ENCODE measurements around the gene TULP3. TPM values are rescaled to one million over a fixed set of nuclear protein-coding genes. Genes with fewer than 3 reads are reported as not detected.

TULP3 gene
- total and polyA plus RNA-seq, 2 donors (not counting 3 experiments of a cell fraction or from before 2014, with no cell fraction given) = 30.8 to 31.0 TPM

DNA sequence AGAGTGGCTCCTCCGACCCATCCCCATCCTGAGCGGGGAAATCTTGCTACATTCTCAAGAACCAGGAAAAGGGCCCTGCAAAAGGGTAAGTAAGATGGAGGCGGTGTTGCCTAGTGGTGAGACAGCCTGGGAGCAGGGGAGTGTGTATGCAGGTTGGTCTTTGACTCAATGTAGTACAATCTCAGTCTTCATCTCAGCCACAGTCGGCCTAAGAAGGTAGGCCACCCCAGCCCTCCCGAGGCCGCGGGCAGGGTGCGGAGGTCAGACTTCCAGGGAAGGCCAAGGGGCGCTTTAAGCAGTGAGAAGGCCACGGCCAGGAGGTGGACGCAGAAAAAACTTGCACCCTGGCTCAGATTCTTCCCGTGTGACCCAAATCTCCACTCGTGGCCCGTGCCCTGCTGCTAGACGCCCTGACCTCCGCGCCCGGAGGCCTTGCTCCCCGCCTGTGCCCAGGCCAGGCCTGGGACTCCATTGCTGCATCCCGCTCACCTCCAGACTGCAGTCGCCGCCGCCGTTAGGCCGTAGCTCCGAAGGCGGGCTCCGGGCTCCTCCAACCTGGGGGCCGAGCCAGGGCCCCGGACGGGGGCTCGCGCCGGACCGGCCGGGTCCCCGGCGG is 14.2 kb upstream of the TULP3 start:
- Histone ChIP-seq H3K27ac (ENCODE audit: insufficient read depth, low read depth, low read length) (peak overlapping the region; percentile 27), H3K4me3 (replicated peaks in 1 of 3; ENCODE audit: insufficient read depth in 1 of 3, low read depth in 1 of 3, low read length in 3 of 3) (peak overlapping the region; percentile 56 to 99 (median 67)), H3K9me3 (replicated peaks; ENCODE audit: control insufficient read depth, insufficient read depth, low read length) (no peaks in the 10 kb centered on the region), H3K79me2 (ENCODE audit: control insufficient read depth, insufficient read depth, low read length) (peaks cover 78% of the 10 kb centered on the region), H3K9ac (replicated peaks; ENCODE audit: extremely low read depth, insufficient read depth, low read length) (peak overlapping the region; percentile 75), H2AFZ (ENCODE audit: low read depth, low read length) (peak overlapping the region; percentile 77), H4K20me1 (replicated peaks; ENCODE audit: control insufficient read depth, extremely low read depth, insufficient read depth, low read length) (no peaks in the 10 kb centered on the region), H3K9me1 (replicated peaks; ENCODE audit: control insufficient read depth, extremely low read depth, insufficient read depth, low read length) (no peaks in the 10 kb centered on the region), H3K36me3 (ENCODE audit: control insufficient read depth in 2 of 2, extremely low read depth in 1 of 2, insufficient read depth in 2 of 2, low read length in 2 of 2) (peaks cover 0 to 5% of the 10 kb centered on the region in 2 experiments), H3K4me2 (ENCODE audit: insufficient read depth, low read length) (peak overlapping the region; percentile 77), H3K27me3 (ENCODE audit: control insufficient read depth in 2 of 2, insufficient read depth in 2 of 2, low read length in 2 of 2) (no peaks in the 10 kb centered on the region), H3K4me1 (ENCODE audit: control insufficient read depth, extremely low read depth, insufficient read depth, low read length) (peaks cover 17% of the 10 kb centered on the region)
- no peak for TF ChIP-seq POLR2AphosphoS5 (IDR thresholded peaks at IDR 0.05; ENCODE audit: insufficient read depth, low read depth, low read length)
- no peak for TF ChIP-seq CTCF (IDR thresholded peaks at IDR 0.05; ENCODE audit: extremely low read depth in 1 of 2, insufficient read depth in 1 of 2, low read depth in 1 of 2, low read length in 2 of 2)
- TF ChIP-seq FOS (IDR thresholded peaks at IDR 0.05; ENCODE audit: borderline replicate concordance, insufficient read depth, low read length) = no peak
- TF ChIP-seq MYC (IDR thresholded peaks at IDR 0.05; ENCODE audit: low read depth, low read length) = no peak
- no peak for TF ChIP-seq MAX (IDR thresholded peaks at IDR 0.05; ENCODE audit: insufficient read depth, insufficient read length)
- TF ChIP-seq GATA2 (IDR thresholded peaks at IDR 0.05; ENCODE audit: insufficient read depth, insufficient read length, low read depth, low read length) = no peak
- TF ChIP-seq POLR2A (IDR thresholded peaks at IDR 0.05; ENCODE audit: low read depth, low read length) = no peak
- no peak for TF ChIP-seq EZH2 (IDR thresholded peaks at IDR 0.05; ENCODE audit: borderline replicate concordance, low read depth, low read length, severe bottlenecking)
- TF ChIP-seq JUN (IDR thresholded peaks at IDR 0.05; ENCODE audit: borderline replicate concordance, insufficient read depth, insufficient read length, low read depth) = no peak
- FAIRE-seq = peak; percentile 77
- ChIA-PET POLR2A (interaction anchor here (0.6 to 0.8 kb wide), 2 partner anchors 14 to 28 kb away, joined by 3 to 5 read pairs; partner anchors contain the start of gene TULP3), CTCF (interaction anchor here (0.9 to 2.9 kb wide), 13 partner anchors 9 to 165 kb away, joined by 3 to 21 read pairs (median 5); partner anchors contain the start of genes TEX52 and TULP3)
- TSS peak; percentile 44 for BruUV-seq (replicated peaks)
- intact Hi-C loops (cut with micrococcal nuclease) (loop anchor here (1.0 to 2.0 kb wide), 3 partner anchors 14 to 158 kb away; partner anchors contain the start of gene TULP3), dilution Hi-C loops (cut with MboI; ENCODE audit: extremely low pct_ligation_motif_present, low sequenced_read_pairs) (no loop called here)
- DNase-seq (ENCODE audit: low read depth, low spot score) = no peak

Data from endothelial cell of umbilical vein (primary cell).